Lung (tissue), 16 donors: ENCODE results near the gene HARBI1. TPM values are rescaled to one million over a fixed set of nuclear protein-coding genes. Genes with fewer than 3 reads are reported as not detected.

Source experiments
- ATAC-seq: fragments of 200-7000 bp; cut with Tn5 transposase; one replicate; pipeline ENCODE4 v1.9.1; 2020; ENCODE audit warnings: moderate number of reproducible peaks; ENCODE audit not compliant: insufficient read depth, low FRiP score
- DNase-seq, 3 donors: peaks; one replicate each; pipeline ENCODE4 v3.0.0-alpha.2; 2013 to 2017
- H3K27ac ChIP-seq, 2 donors: one replicate each; pipeline ENCODE4 v1.5.1; 2013; ENCODE audit warnings: mild to moderate bottlenecking in 2 of 2, moderate library complexity in 2 of 2, control low read depth in 1 of 2, inconsistent platforms in 1 of 2, low read depth in 1 of 2, low read length in 1 of 2
- H3K27me3 ChIP-seq, 3 donors: one replicate each; pipeline ENCODE4 v1.5.1; 2013; ENCODE audit warnings: low read length in 2 of 3; ENCODE audit not compliant: control insufficient read depth in 3 of 3, insufficient read depth in 3 of 3
- H3K36me3 ChIP-seq, 4 donors: one replicate each; pipeline ENCODE4 v1.5.1; 2013; ENCODE audit warnings: low read length in 4 of 4, mild to moderate bottlenecking in 1 of 4, moderate library complexity in 1 of 4; ENCODE audit not compliant: control insufficient read depth in 4 of 4, insufficient read depth in 4 of 4
- H3K4me1 ChIP-seq, 5 donors: one replicate each; pipeline ENCODE4 v1.5.1; 2013; ENCODE audit warnings: low read length in 5 of 5, mild to moderate bottlenecking in 2 of 5, moderate library complexity in 1 of 5; ENCODE audit not compliant: control insufficient read depth in 5 of 5, insufficient read depth in 5 of 5
- H3K4me3 ChIP-seq: one replicate; pipeline ENCODE4 v1.5.1; 2013; ENCODE audit warnings: mild to moderate bottlenecking, control low read depth, moderate library complexity
- H3K9ac ChIP-seq, 2 donors: one replicate each; pipeline ENCODE4 v1.5.1; 2013; ENCODE audit warnings: low read length in 2 of 2, control low read depth in 1 of 2; ENCODE audit not compliant: insufficient read depth in 1 of 2
- H3K9me3 ChIP-seq, 4 donors: one replicate each; pipeline ENCODE4 v1.5.1; 2013; ENCODE audit warnings: low read length in 3 of 4, mild to moderate bottlenecking in 1 of 4, moderate library complexity in 1 of 4; ENCODE audit not compliant: control insufficient read depth in 4 of 4, insufficient read depth in 3 of 4
- CTCF ChIP-seq: IDR thresholded peaks from 2 replicates; pipeline ENCODE4 v1.5.1; 2012; ENCODE audit warnings: mild to moderate bottlenecking; ENCODE audit errors: control extremely low read depth, extremely low read depth
- WGBS, 2 donors: extraction: QIAGEN DNeasy Blood & Tissue Kit; methylation state at CpG; one replicate each; pipeline ENCODE4 v1.1.7; 2013; 5-methylcytosine and 5-hydroxymethylcytosine counted together
- long read RNA-seq, 5 donors: transcript quantifications; one replicate each; lab custom pipeline, GENCODE V29; 2026
- polyA plus RNA-seq, 2 donors: library from polyadenylated mRNA; stranded (reverse); fragments of 200-250 nt; gene quantifications; one replicate each; pipeline ENCODE4 v1.2.1, GENCODE V29; 2013
- total RNA-seq, 2 donors: library from RNA; depleted of rRNA in 1 of 2; stranded (reverse); fragments of >200 nt in 1 of 2; gene quantifications; one replicate each; pipeline ENCODE4 v1.2.1, GENCODE V29; 2014 to 2021
- donor health status: control.
- donor health status: control.
- donor health status: Bipolar disorder and iron deficiency.
- donor health status: healthy.
- donor health status: DM: yes; HTN: yes; CAD: no.

Gene HARBI1
- total RNA-seq (1 to 10 TPM; 2.6 to 5.2 TPM), polyA plus RNA-seq (1 to 10 TPM; 1.4 to 4.5 TPM)
- long read RNA-seq, donor 1, partial matches to known transcripts: 0 of 1 reads
- long read RNA-seq, donor 1, other reads (novel, unspliced or antisense): 0 of 1 reads
- long read RNA-seq, donor 2, partial matches to known transcripts: 0 of 2 reads
- long read RNA-seq, donor 2, other reads (novel, unspliced or antisense): 0 of 2 reads
- long read RNA-seq, donor 3: 0 reads
- long read RNA-seq, donor 4, partial matches to known transcripts: 15 of 15 reads
- long read RNA-seq, donor 4, other reads (novel, unspliced or antisense): 0 of 15 reads
- long read RNA-seq, donor 5, partial matches to known transcripts: 0 of 1 reads
- long read RNA-seq, donor 5, other reads (novel, unspliced or antisense): 0 of 1 reads

- 0% methylated on average over 72 of the region's 72 CpGs for WGBS, 2 donors
- peak within 1 kb of the TSS; percentile 87 to 98 for H3K27ac ChIP-seq
Measured at GRCh38 chr11:46617134-46617971, at the start of gene HARBI1, which contains the start of gene ATG13. TSS of gene HARBI1 (minus strand) at chr11:46617227. CDS start at chr11:46616237, 990 bp downstream. TSS of gene ATG13 (plus strand) at chr11:46617553. CDS start at chr11:46644292, 26,739 bp downstream.

GRCh38 chr11:46666516-46666915 is 49.5 kb upstream of the HARBI1 start:
- DNase-seq (no peak), ATAC-seq (no peak)
- WGBS, 2 donors: 70 to 86% methylated on average over 5 of the region's 5 CpGs
- Histone ChIP-seq H3K27ac (peak overlapping the region in 1 of 2 donors; percentile 57), H3K9me3 (no peaks in the 10 kb centered on the region), H3K4me1 (peaks cover 0 to 18% (median 0%) of the 10 kb centered on the region in 5 donors), H3K27me3 (no peaks in the 10 kb centered on the region), H3K36me3 (peaks cover 22 to 64% (median 53%) of the 10 kb centered on the region in 4 donors), H3K4me3 (no peak overlapping the region), H3K9ac (peak overlapping the region in 1 of 2 donors; percentile 49)
- TF ChIP-seq CTCF: no peak

More at GRCh38 chr11:46617134-46617971, at the start of gene HARBI1, which contains the start of gene ATG13:
- Histone ChIP-seq H3K9ac (peak within 1 kb of the TSS; percentile 92), H3K4me1 (peaks cover 0 to 20% (median 5%) of the 10 kb centered on the region in 5 donors), H3K4me3 (peak within 1 kb of the TSS; percentile 85), H3K9me3 (no peaks in the 10 kb centered on the region), H3K36me3 (peaks cover 0 to 4% (median 1%) of the 10 kb centered on the region in 4 donors), H3K27me3 (no peaks in the 10 kb centered on the region)
- DNase-seq: peak; percentile 92 to 95 (median 94)
- ATAC-seq: peak; percentile 99
- TF ChIP-seq CTCF: peak; percentile 46

- DNase-seq (no peak), ATAC-seq (no peak)
- H3K4me3 ChIP-seq: no peak overlapping the region
- H3K27ac ChIP-seq: no peak overlapping the region
- WGBS, 2 donors: 80 to 90% methylated on average over 1 of the region's 1 CpG
- no peaks in the 10 kb centered on the region for H3K9me3 ChIP-seq
- H3K9ac ChIP-seq: no peak overlapping the region
- H3K36me3 ChIP-seq: peaks cover 18 to 60% (median 48%) of the 10 kb centered on the region in 4 donors
- no peak for TF ChIP-seq CTCF
- no peaks in the 10 kb centered on the region for H3K27me3 ChIP-seq
- peaks cover 0 to 18% (median 0%) of the 10 kb centered on the region in 5 donors for H3K4me1 ChIP-seq
Measured at GRCh38 chr11:46665356-46665755, 48.3 kb upstream of the HARBI1 start.
